ENCODE results near the gene SCAMP5. TPM values are rescaled to one million over a fixed set of nuclear protein-coding genes. Genes with fewer than 3 reads are reported as not detected.

SCAMP5 gene
- total RNA-seq, 1 experiment from 2014 or later, result 6.2 TPM

GRCh38 chr15:74989527-74989926 is 5.8 kb upstream of the SCAMP5 start:
- ChIA-PET RAD21 (ENCODE audit: low non-redundant PET in 1 of 2, low total read pairs in 2 of 2, uncharacterized antibody in 2 of 2, unreplicated experiment in 2 of 2) (interaction anchor here in 1 of 2 experiments (0.9 kb wide), 1 partner anchor 11 kb away, joined by 4 read pairs; no protein-coding TSS in a partner anchor), POLR2A (no interaction called here), CTCF (interaction anchor here (1.4 to 2.3 kb wide), 2 partner anchors 52 to 221 kb away, joined by 3 to 11 read pairs; partner anchors contain the start of gene COX5A)
- Histone ChIP-seq H3K4me2 (ENCODE audit: low read length) (no peak overlapping the region), H3K9me3 (ENCODE audit: control insufficient read depth in 1 of 2, insufficient read depth in 1 of 2, low read depth in 1 of 2, low read length in 2 of 2) (no peaks in the 10 kb centered on the region), H2AFZ (ENCODE audit: low read depth, low read length, poor library complexity, severe bottlenecking) (no peak overlapping the region), H4K20me1 (ENCODE audit: insufficient read depth) (no peaks in the 10 kb centered on the region), H3K9me2 (ENCODE audit: insufficient read depth) (no peaks in the 10 kb centered on the region), H3K79me2 (ENCODE audit: insufficient read depth, low read length) (no peaks in the 10 kb centered on the region), H3K27me3 (ENCODE audit: insufficient read depth, low read length) (0 out of 2 replicates have a peak, but pooled peaks cover 4% of the 10 kb centered on the region), H3K27ac (ENCODE audit: low read depth, low read length) (no peak overlapping the region), H3K4me1 (ENCODE audit: control insufficient read depth in 1 of 2, insufficient read depth in 2 of 2, low read length in 2 of 2) (no peaks in the 10 kb centered on the region), H3K4me3 (replicated peaks in 1 of 2; ENCODE audit: low read depth in 1 of 2, low read length in 2 of 2) (no peak overlapping the region), H3K9ac (ENCODE audit: low read length) (no peak overlapping the region), H3K36me3 (ENCODE audit: control insufficient read depth in 1 of 2, insufficient read depth in 2 of 2, low read length in 2 of 2) (no peaks in the 10 kb centered on the region)
- no peak for DNase-seq (ENCODE audit: low read depth, low spot score)
- no TSS peak for BruUV-seq (replicated peaks)
- TF ChIP-seq CTCF (IDR thresholded peaks at IDR 0.05 in 2 of 3, conservative IDR thresholded peaks at IDR 0.05 in 1 of 3; ENCODE audit: borderline replicate concordance in 1 of 3, insufficient read depth in 1 of 3, low read depth in 2 of 3, low read length in 2 of 3) (no peak), ZNF274 (IDR thresholded peaks at IDR 0.05; ENCODE audit: low read depth, low read length) (no peak), ATF3 (IDR thresholded peaks at IDR 0.05) (no peak), CEBPB (IDR thresholded peaks at IDR 0.05; ENCODE audit: low read depth) (no peak), SP1 (IDR thresholded peaks at IDR 0.05; ENCODE audit: low read depth) (no peak), EZH2phosphoT487 (IDR thresholded peaks at IDR 0.05; ENCODE audit: borderline replicate concordance) (no peak), POLR2A (IDR thresholded peaks at IDR 0.05; ENCODE audit: borderline replicate concordance, extremely low read depth, insufficient read depth, insufficient read length) (no peak), JUND (IDR thresholded peaks at IDR 0.05) (no peak), SRF (IDR thresholded peaks at IDR 0.05; ENCODE audit: low read depth) (no peak)
- ATAC-seq, result no peak
- intact Hi-C loops (cut with micrococcal nuclease), result loop anchor here (5.0 to 10.0 kb wide), 4 partner anchors 37 to 615 kb away; partner anchors contain the start of gene FAM219B
